SK-N-MC (cell line): ENCODE data around the gene ASCC3.

Experiments used
- EZH2 ChIP-seq: fragments of 200-600 bp; sonication (generic); IDR thresholded peaks from one replicate; pipeline ENCODE4 v1.6.1; 2017; ENCODE audit warnings: antibody characterized with exemption
- FOXP2 ChIP-seq: optimal IDR thresholded peaks from 2 replicates; pipeline ENCODE3; 2011; ENCODE audit warnings: mild to moderate bottlenecking, moderate library complexity; ENCODE audit not compliant: insufficient read depth; ENCODE audit errors: extremely low read length, control extremely low read depth
- POLR2AphosphoS5 ChIP-seq: IDR thresholded peaks from 2 replicates; pipeline ENCODE4 v1.6.1; 2012; ENCODE audit warnings: mild to moderate bottlenecking, low read depth, low read length, borderline replicate concordance

- TF ChIP-seq POLR2AphosphoS5: no peak
- TF ChIP-seq EZH2: no peak
- TF ChIP-seq FOXP2: no peak
Measured at GRCh38 chr6:100801036-100801435, 80.1 kb downstream of the ASCC3 start.
